HG03342 (cell line): Measurements from ENCODE around the gene RPL18.
"Not testable (repeated sequence)": the region's sequence is repeated elsewhere in the genome, so short reads cannot be mapped to it uniquely, and the experiment has no call there.

Experiments used
- ATAC-seq: cut with Tn5 transposase; IDR thresholded peaks from one replicate; pipeline ENCODE4 v1.9.1; 2021; ENCODE audit warnings: mild to moderate bottlenecking, moderate library complexity; ENCODE audit not compliant: unreplicated experiment

The RPL18 gene

DNA sequence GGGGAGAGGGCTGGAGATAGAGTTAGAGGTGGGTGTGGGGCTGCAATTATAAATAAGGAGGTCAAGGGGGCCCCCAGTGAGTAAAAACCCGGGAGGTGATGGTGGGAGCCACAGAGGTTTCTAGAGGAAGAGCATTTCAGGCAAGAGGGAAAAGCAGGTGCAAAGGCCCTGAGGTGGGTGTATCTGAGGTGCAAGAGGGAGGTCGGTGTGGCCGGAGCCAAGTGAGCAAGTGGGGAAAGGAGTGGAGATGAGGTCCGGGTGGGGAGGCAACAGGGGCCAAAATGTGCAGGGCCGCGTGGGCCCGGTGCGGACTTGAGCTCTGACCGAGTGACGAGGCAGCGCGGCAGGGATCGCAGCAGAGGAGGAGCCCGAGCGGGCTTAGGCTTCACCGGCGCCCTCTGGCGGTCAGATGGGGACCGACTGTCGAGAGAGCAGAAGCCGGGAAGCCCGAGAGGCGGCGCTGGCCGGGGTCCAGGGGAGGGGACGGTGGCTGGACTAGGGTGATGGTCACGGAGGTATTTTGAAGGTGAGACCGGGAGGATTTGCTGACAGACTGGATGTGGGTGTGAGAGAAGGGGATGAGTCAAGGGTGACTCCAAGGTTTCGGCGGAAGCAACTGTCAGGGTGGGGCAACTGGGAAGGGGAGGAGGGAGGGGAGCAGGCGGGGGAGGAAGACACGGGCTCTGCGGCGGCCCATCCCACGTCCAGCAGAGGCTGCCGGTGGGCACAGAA, 30.1 kb downstream of the RPL18 start:
- ATAC-seq = no peak

GRCh38 chr19:48587387-48587786, 31.6 kb downstream of the RPL18 start:
- no peak for ATAC-seq

DNA sequence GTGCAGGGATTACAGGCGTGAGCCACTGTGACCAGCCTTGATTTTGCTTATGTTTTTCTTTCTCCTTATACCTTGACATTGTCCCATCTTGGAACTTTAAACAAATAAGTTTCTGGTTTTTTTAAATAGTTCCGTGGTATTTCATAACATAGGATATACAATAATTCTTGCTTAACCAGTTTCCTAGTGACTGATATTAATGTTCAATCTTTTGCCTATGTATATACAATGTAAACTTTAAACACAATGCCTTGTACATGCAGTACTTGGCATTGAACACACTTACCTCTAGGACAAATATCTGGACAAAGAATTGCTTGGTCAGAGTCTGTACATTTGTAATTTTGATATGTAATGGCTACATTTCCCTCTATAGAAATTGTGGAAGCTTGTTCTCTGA, 36.8 kb downstream of the RPL18 start:
- no peak for ATAC-seq

DNA sequence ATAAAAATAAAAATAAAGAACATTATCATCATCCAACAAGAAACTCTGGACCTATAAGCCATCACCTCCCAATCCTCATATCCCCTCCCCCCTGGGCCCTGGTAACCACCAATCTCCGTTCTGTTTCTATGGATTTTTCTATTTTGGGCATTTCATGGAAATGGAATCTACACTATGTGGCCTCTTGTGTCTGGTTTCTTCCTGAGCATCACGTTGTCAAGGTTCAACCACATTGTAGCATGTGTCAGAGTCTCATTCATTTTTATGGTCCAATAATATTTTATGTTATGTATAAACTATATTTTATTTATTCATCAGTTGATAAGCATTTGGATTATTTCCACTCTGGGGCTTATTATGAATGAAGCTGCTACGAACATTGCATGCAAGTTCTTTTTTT, 40.1 kb downstream of the RPL18 start:
- ATAC-seq = no peak

DNA sequence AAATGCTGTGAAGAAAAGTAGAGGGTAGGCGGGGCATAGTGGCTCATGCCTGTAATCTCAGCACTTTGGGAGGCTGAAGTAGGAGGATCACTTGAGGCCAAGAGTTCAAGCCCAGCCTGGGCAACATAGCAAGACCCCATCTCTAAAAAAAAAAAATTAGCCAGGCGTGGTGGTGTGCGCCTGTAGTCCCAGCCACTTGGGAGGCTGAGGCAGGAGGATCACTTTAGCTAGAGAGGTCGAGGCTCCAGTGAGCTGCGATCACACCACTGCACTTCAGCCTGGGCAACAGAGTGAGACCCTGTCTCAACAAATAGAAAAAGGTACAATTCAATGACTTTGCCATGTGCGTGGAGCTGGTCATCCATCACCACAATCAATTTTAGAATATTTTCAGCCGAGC, 41.1 kb downstream of the RPL18 start:
- not testable (repeated sequence) for ATAC-seq

GRCh38 chr19:48575931-48576622, 42.9 kb downstream of the RPL18 start:
- no peak for ATAC-seq

DNA sequence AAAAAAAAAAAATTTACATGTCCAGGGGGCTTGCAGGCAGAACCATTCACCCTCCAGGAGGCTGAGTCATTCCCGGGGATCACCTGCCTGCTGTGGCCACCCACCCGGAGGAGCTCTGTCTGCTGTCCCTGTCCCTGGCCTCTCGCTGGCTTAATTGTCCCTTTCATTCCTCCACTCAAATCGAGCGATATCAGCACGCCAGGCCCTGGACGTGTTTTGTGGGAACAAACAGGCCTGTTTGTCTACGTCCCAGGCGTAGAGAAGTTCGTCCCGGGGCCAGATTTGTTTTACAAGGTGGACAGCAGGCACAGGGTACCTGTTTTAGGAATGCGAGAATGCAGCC, 45.8 kb downstream of the RPL18 start:
- no peak for ATAC-seq

DNA sequence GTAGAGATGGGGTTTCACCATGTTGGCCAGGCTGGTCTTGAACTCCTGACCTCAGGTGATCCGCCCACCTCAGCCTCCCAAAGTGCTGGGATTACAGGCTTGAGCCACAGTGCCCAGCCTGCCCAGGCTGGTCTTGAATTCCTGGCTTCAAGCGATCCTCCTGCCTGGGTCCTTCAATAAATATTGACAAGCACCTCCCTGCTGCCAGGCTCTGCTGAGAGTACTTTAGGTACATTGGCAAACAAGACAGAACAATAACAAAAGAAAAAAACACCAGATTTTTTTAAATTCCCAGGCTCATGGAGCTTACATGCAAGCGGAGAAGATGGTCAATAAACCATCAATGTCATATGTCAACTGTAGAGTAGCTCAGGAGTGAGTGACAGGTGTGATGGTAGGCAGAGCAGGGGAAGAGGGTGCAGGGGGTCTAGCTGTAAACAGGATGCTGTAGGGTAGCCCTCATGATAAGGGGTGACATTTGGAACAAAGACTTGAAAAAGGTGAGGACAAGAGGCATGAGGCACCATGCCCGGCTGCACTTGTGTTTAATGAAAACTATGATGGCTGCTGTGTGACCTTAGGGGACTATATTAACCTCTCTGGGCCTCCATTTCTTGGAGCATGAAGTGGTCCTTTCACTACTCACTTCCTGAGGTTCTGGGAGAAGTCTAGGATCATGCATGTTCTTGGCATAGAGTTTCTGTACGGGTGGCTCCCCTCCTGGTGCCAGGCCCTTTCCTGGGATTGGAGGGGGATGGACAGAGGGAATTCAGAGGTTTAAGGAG, 47.4 kb downstream of the RPL18 start:
- ATAC-seq = no peak

GRCh38 chr19:48569814-48570213, 49.2 kb downstream of the RPL18 start:
- no peak for ATAC-seq

GRCh38 chr19:48568345-48568886, 50.6 kb downstream of the RPL18 start:
- no peak for ATAC-seq
